Prostate gland (tissue), 2 donors: ENCODE results near the gene C1QTNF4.

Experiments
- POLR2A ChIP-seq: fragments of 450-650 bp; IDR thresholded peaks from one replicate; pipeline ENCODE4 v1.6.1; 2016; ENCODE audit warnings: antibody characterized with exemption, mild to moderate bottlenecking
- TF ChIP-seq, protein P1 (sequence below), 4 experiments: fragments of 200-600 bp in 2 of 4; fragments of 450-650 bp in 2 of 4; sonication (generic) in 2 of 4; IDR thresholded peaks; 1 replicate in 3 of 4; 2 replicates in 1 of 4; pipeline ENCODE4 v1.5.1; 2016 to 2019; ENCODE audit warnings: antibody characterized with exemption in 4 of 4, mild to moderate bottlenecking in 2 of 4, moderate library complexity in 2 of 4

DNA sequence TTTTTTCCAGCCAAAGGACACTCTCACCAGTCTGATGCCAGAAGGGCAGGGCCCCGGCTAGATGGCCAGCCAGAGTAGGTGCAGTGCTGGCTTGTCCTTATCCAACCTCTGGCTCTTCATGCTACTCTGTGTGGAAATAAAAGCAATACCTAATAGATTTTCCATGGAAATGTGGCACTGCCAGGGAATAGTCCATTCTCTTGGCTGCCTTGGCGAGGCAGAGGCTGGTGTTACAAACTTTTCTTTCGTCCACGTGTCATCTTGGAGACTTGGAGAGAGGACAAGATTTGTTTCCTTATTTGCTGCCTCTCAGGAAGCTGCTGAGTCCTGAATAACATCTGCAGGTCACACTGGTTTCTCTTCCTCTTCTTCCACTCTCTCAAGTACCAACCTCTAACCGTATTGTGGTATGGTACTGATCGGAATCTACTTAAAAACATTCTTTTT lies 17.2 kb upstream of the C1QTNF4 start:
- TF ChIP-seq, protein P1, sequence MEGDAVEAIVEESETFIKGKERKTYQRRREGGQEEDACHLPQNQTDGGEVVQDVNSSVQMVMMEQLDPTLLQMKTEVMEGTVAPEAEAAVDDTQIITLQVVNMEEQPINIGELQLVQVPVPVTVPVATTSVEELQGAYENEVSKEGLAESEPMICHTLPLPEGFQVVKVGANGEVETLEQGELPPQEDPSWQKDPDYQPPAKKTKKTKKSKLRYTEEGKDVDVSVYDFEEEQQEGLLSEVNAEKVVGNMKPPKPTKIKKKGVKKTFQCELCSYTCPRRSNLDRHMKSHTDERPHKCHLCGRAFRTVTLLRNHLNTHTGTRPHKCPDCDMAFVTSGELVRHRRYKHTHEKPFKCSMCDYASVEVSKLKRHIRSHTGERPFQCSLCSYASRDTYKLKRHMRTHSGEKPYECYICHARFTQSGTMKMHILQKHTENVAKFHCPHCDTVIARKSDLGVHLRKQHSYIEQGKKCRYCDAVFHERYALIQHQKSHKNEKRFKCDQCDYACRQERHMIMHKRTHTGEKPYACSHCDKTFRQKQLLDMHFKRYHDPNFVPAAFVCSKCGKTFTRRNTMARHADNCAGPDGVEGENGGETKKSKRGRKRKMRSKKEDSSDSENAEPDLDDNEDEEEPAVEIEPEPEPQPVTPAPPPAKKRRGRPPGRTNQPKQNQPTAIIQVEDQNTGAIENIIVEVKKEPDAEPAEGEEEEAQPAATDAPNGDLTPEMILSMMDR (IDR thresholded peaks at IDR 0.05): no peak
- TF ChIP-seq POLR2A: no peak
